GM10847 (cell line): ENCODE data around the gene RAD51B.

Experiments used
- POLR2A ChIP-seq: IDR thresholded peaks from 2 replicates; pipeline ENCODE4 v1.6.1; 2011; ENCODE audit not compliant: insufficient read length; ENCODE audit errors: extremely low read depth

RAD51B gene

DNA sequence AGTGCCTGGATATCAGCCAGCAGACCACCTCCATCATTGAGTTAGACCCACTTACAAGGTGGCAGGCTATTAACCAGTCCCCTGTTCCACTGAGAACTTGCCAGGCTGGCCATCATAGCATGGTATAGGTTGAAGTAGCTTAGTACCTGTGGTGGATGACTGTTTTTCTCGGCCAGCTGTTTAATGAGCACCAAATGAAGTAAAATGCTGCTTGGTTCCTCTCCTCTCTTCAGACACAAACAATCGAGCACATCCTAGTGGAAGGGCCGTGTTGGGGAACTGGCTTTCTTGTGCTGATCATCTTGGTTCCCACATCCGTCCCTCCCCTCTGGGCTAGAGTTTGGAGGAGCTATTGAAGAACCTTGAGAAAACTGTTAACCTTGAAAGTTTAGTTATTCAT lies 486.2 kb downstream of the RAD51B start:
- TF ChIP-seq POLR2A: no peak

DNA sequence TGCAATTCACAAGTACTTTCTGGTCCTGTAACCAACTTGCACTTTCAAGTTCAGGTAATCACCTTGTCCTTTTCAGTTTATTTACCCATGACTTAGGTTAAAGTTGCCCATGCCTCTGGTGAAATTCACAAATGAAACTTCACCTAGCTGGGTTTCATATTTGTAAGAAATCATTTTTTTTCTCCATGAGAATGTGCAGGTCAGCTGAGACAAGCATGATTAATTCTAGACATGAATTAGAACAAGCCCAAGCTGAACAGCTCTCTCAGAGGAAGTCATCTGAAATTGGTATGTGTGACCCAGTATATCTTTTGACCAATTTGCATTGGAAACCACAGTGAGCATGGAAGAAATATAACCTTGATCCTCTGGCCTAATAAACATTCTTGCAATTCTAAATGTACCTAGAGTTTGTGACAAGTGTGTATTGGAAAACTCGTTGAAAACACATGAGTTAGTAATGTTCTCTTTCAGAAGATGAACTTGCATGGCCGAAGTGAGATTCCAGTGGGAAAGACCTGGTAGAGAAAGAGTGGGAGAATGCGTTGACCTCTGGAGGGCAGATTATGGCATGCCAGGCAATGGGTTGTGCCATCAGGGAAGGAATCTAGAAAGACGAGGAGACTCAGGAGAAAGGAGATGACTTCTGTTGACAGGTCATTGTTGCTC lies 486.8 kb downstream of the RAD51B start:
- no peak for TF ChIP-seq POLR2A

- no peak for TF ChIP-seq POLR2A
These were observed 487.6 kb downstream of the RAD51B start for GRCh38 chr14:68306934-68307789.

GRCh38 chr14:68307790-68308168 lies 488.2 kb downstream of the RAD51B start:
- no peak for TF ChIP-seq POLR2A

DNA sequence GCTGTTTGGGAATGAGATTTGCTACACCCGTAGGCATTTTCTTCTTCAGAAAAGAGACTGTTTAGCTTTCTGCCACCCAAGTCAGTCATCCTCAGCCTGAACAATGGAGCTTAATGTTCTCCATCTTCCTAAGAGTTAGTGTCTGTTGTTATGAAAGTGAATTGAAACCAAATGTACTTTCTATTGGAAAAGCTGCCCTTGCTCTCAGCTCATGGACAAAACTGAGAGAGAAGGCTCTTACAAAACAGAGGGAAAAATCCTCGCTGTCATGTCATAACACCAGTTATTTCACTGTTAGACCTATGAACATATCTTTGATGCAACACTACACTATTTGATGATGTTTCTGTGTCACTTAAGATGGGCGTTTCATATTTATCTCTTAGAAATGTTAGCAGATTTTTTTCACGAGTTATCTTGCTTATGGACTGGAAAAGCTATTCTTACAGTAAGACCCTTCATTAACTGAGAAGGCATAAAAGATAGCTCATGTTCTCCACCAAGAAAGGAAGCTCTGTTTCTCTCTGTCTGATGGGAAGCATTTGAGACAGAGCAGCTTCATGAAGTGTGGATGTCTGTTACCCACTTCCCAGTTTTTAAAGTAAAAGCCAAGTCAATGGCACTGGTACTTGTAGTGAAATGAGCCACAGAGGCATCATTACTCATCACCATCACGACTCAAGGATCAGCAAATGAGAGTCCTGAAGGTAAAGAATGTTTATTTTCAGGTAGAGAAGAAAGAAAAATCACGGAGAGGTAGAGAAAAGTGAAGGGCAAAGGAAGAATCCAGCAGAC lies 489.3 kb downstream of the RAD51B start:
- TF ChIP-seq POLR2A: no peak

DNA sequence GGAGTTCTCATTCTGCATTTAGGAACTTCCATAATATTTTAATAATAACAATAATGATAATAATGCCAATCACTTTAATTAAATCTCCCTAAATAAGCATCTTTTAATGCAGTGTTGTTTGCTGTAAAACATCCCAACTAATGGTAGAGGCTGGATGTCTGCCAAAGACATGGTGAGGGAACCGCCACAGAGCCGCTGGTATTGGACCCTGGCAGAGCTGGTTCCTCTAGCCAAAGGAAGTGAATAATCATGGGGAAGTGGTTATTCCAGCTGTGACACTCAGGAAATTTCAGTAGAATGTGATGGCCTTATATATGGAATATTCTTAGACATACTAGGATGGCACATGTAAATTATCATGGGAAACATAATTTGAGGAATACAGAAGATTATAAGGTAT lies 490.0 kb downstream of the RAD51B start:
- no peak for TF ChIP-seq POLR2A

DNA sequence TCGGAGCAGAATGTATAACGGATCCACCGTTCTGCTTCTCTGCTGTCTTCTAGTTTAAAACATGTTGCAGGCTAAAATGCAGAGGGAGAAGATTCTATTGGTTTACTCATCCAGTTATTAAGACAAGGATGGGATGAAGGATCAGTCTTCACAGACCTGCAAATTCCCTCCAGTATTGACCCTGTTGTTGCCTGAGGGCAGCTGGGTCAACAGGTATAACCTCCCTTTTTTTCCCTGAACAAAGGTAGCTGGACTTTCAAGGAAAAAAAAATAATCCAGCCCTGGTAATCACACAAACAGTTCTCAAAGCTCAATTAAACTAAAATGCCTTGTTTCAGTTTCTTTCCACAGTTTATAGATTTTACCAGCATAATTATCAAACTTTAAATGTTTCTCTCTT lies 492.7 kb downstream of the RAD51B start:
- TF ChIP-seq POLR2A: no peak

- no peak for TF ChIP-seq POLR2A
These were observed 493.5 kb downstream of the RAD51B start for GRCh38 chr14:68312884-68313610.

GRCh38 chr14:68314642-68315041 lies 495.1 kb downstream of the RAD51B start:
- no peak for TF ChIP-seq POLR2A

GRCh38 chr14:68315081-68315480 lies 495.5 kb downstream of the RAD51B start:
- no peak for TF ChIP-seq POLR2A

DNA sequence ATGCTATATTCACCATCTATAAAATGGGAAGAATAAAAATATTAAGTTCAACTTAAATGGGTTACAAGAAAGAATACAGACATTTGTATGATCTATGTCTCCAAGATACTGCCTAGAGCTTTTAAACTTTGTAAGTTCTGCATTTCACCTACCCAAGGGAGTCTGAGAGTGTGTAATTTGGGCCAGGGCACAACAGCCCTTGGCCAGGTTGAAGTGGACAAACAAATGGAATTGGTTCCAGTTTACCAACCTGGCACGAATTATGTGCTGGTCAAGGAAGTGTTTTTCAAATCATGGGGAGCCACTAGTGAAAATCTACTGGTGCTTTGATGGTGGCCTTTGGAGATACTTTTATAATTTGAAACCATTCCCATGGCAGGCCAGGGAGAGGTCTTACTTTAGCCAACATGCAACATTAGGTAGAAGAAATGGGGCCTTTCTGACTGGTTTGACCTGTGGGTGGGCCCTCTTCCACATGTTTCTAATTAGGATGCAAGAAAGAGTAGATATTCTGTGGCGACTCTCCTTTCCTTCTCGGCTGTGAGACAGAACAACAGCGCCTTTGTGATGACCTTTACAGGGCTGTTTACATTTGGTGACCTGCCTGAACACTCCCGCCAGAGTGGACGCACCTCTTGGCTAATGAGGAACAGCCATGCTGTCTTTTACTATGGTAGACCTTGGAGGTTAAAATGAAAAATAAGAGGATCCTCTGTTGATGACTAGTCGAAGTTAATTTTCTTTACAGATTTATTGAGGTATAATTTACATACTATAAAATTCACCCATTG lies 496.7 kb downstream of the RAD51B start:
- TF ChIP-seq POLR2A: no peak

GRCh38 chr14:68317239-68317638 lies 497.7 kb downstream of the RAD51B start:
- no peak for TF ChIP-seq POLR2A

DNA sequence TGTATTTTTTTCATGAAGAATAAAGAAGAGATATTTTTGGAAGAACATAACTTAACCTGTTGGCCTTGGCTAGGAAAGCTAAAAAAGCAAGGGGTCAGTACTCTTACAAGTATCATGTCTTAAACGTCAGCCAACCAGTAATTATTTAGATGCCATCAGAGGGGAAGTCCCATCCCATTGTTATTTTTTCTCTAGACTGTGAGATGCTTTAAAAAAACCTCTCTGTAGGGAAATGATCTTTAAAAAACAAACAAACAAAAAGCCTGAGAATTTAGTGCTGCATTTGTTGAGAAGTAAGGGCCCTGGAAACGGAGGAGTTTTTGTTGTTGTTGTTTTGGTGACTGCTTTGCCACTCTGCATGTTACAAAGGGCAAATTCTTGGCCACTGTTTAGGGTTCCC lies 499.2 kb downstream of the RAD51B start:
- TF ChIP-seq POLR2A: no peak

GRCh38 chr14:68320495-68320894 lies 500.9 kb downstream of the RAD51B start:
- no peak for TF ChIP-seq POLR2A
